Ishikawa (cell line): ENCODE measurements around the gene CAPG.

Source experiments
- CEBPB ChIP-seq: IDR thresholded peaks from 2 replicates; pipeline ENCODE4 v1.6.1; 2012
- CREB1 ChIP-seq: IDR thresholded peaks from 2 replicates; pipeline ENCODE4 v1.6.1; 2012; ENCODE audit warnings: low read depth
- EGR1 ChIP-seq: IDR thresholded peaks from 2 replicates; pipeline ENCODE4 v1.6.1; 2012
- EP300 ChIP-seq: IDR thresholded peaks from 2 replicates; pipeline ENCODE4 v1.6.1; 2012; ENCODE audit warnings: borderline replicate concordance
- FOXM1 ChIP-seq: IDR thresholded peaks from 2 replicates; pipeline ENCODE4 v1.6.1; 2012; ENCODE audit warnings: low read depth, borderline replicate concordance
- NFIC ChIP-seq: IDR thresholded peaks from 2 replicates; pipeline ENCODE4 v1.6.1; 2012
- RAD21 ChIP-seq: IDR thresholded peaks from 2 replicates; pipeline ENCODE4 v1.6.1; 2012; ENCODE audit warnings: low read depth
- TAF1 ChIP-seq: IDR thresholded peaks from 2 replicates; pipeline ENCODE4 v1.6.1; 2012; ENCODE audit warnings: low read depth, mild to moderate bottlenecking
- TCF12 ChIP-seq: IDR thresholded peaks from 2 replicates; pipeline ENCODE4 v1.6.1; 2012; ENCODE audit warnings: low read depth
- TEAD4 ChIP-seq: IDR thresholded peaks from 2 replicates; pipeline ENCODE4 v1.6.1; 2012
- YY1 ChIP-seq: IDR thresholded peaks from 2 replicates; pipeline ENCODE4 v1.6.1; 2012; ENCODE audit warnings: low read depth
- ZBTB7A ChIP-seq: IDR thresholded peaks from 2 replicates; pipeline ENCODE4 v1.6.1; 2012; ENCODE audit warnings: low read depth
- TF ChIP-seq, protein P1 (sequence below): IDR thresholded peaks from 2 replicates; pipeline ENCODE4 v1.6.1; 2012
- TF ChIP-seq, protein P2 (sequence below): IDR thresholded peaks from 2 replicates; pipeline ENCODE4 v1.6.1; 2012

Gene CAPG

DNA sequence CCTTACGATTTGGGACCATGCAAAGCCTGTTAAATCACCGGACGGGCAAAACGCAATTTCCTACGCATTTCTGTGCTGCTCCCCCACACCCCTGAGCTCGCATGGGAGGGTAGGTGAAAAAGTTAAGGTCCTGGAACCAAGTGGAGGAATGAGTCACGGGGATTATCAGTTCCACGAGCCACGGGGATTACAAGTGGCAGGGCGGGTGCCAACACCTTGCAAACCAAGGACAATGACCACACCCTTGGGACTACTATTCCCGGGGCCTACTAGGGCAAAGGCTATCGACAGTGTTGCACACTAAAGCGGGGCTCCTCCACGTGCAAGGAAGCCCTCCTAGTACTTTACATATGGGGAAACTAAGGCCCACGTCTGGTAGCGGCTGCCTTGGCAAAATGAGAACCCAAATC lies 56.3 kb downstream of the CAPG start:
- TF ChIP-seq NFIC (no peak; the same call in 1 of the 2 replicates), CREB1 (no peak), CEBPB (no peak), TEAD4 (no peak), YY1 (no peak), TAF1 (no peak), EP300 (no peak), EGR1 (no peak), ZBTB7A (no peak; the same call in 1 of the 2 replicates), TCF12 (no peak), RAD21 (no peak), FOXM1 (no peak)
- TF ChIP-seq, protein P1, sequence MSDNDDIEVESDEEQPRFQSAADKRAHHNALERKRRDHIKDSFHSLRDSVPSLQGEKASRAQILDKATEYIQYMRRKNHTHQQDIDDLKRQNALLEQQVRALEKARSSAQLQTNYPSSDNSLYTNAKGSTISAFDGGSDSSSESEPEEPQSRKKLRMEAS, result no peak
- TF ChIP-seq, protein P2, sequence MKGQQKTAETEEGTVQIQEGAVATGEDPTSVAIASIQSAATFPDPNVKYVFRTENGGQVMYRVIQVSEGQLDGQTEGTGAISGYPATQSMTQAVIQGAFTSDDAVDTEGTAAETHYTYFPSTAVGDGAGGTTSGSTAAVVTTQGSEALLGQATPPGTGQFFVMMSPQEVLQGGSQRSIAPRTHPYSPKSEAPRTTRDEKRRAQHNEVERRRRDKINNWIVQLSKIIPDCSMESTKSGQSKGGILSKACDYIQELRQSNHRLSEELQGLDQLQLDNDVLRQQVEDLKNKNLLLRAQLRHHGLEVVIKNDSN, result no peak

DNA sequence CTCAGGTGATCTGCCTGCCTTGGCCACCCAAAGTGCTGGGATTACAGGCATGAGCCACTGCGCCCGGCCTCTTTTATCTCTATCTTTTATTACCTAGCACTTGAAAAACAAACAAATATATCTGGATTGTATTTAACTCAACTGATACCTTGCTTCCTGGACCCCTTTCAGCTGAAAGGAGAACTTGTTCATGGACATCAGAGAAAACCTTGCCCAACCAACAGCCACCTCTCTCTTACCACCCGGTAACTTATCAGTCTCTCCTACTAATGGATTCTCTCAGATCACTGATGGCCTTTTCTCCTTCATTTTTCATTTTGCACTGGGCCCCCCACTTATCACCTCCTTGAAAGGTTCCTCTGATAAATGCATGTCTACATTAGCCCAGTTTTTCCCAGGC lies 62.6 kb downstream of the CAPG start:
- TF ChIP-seq CREB1 (no peak), ZBTB7A (no peak), EGR1 (no peak), EP300 (no peak), RAD21 (no peak), TEAD4 (no peak)
- TF ChIP-seq, protein P2, result no peak
